ENCODE measurements around the gene NDUFAF2.
"Not testable (repeated sequence)": the region's sequence is repeated elsewhere in the genome, so short reads cannot be mapped to it uniquely, and the experiment has no call there.

The NDUFAF2 gene

GRCh38 chr5:61019642-61020041 lies 74.6 kb downstream of the NDUFAF2 start:
- TF ChIP-seq CTCF (IDR thresholded peaks at IDR 0.05; ENCODE audit: borderline replicate concordance, insufficient read depth, low read depth, low read length), result no peak
- H3K4me3 ChIP-seq (ENCODE audit: low read depth, low read length), result no peak overlapping the region

- no peak overlapping the region for H3K4me3 ChIP-seq (ENCODE audit: low read depth, low read length)
- no peak for TF ChIP-seq CTCF (IDR thresholded peaks at IDR 0.05; ENCODE audit: borderline replicate concordance, insufficient read depth, low read depth, low read length)
Observed at GRCh38 chr5:61020415-61020814, 75.4 kb downstream of the NDUFAF2 start.

GRCh38 chr5:61023131-61023530 lies 78.1 kb downstream of the NDUFAF2 start:
- no peak overlapping the region for H3K4me3 ChIP-seq (ENCODE audit: low read depth, low read length)
- TF ChIP-seq CTCF (IDR thresholded peaks at IDR 0.05; ENCODE audit: borderline replicate concordance, insufficient read depth, low read depth, low read length), result no peak

- H3K4me3 ChIP-seq (ENCODE audit: low read depth, low read length), result no peak overlapping the region
- no peak for TF ChIP-seq CTCF (IDR thresholded peaks at IDR 0.05; ENCODE audit: borderline replicate concordance, insufficient read depth, low read depth, low read length)
Observed at GRCh38 chr5:61026004-61026403, 81.0 kb downstream of the NDUFAF2 start.

GRCh38 chr5:61028382-61028781 lies 83.4 kb downstream of the NDUFAF2 start:
- no peak overlapping the region for H3K4me3 ChIP-seq (ENCODE audit: low read depth, low read length)
- TF ChIP-seq CTCF (IDR thresholded peaks at IDR 0.05; ENCODE audit: borderline replicate concordance, insufficient read depth, low read depth, low read length), result no peak

- H3K4me3 ChIP-seq (ENCODE audit: low read depth, low read length), result no peak overlapping the region
- TF ChIP-seq CTCF (IDR thresholded peaks at IDR 0.05; ENCODE audit: borderline replicate concordance, insufficient read depth, low read depth, low read length), result no peak
Observed at GRCh38 chr5:61029456-61030162, 84.6 kb downstream of the NDUFAF2 start.

- no peak for TF ChIP-seq CTCF (IDR thresholded peaks at IDR 0.05; ENCODE audit: borderline replicate concordance, insufficient read depth, low read depth, low read length)
- no peak overlapping the region for H3K4me3 ChIP-seq (ENCODE audit: low read depth, low read length)
Observed at GRCh38 chr5:61030163-61030482, 85.1 kb downstream of the NDUFAF2 start.

- not testable (repeated sequence) for H3K4me3 ChIP-seq (ENCODE audit: low read depth, low read length)
Observed at GRCh38 chr5:61031301-61031700, 86.3 kb downstream of the NDUFAF2 start.

All from GM12875 (cell line).